GM18907 (cell line): ENCODE measurements around the gene CYB5R4.
"Not testable (repeated sequence)": the region's sequence is repeated elsewhere in the genome, so short reads cannot be mapped to it uniquely, and the experiment has no call there.

ENCODE experiments used
- ATAC-seq: cut with Tn5 transposase; IDR thresholded peaks from one replicate; pipeline ENCODE4 v1.9.1; 2021; ENCODE audit warnings: mild to moderate bottlenecking, moderate library complexity; ENCODE audit not compliant: unreplicated experiment

The CYB5R4 gene

DNA sequence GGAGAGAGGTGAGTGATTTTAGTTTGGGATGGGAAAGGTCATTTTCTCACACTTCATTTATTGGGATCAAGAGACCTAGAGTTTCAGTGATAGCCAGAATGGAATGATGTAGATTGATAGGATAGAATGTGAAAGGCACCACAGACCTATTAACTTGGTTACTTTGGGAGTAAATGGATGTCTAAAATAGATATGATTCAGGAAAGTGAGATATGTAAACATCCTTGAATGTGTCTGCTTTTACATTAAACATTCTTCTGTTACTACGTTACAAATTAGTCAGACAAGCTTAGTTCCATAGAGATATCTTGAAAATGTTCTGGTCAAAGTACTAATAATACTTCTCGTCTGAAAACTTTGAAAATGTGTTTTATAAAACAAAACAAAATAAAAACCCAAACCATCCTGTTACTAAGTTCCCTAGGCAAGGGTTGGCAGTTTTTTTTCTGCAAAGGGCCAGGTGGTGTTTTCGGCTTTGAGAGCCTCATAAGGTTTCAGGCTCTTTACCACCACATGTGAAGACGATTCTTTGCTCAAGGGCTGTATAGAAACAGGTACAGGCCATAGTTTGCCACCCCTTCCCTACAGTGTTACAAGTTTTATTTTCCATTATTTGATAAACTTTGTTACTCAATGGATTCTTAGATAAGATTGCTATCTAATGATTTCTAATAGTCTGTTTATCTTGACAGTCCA is 3.4 kb downstream of the CYB5R4 start:
- ATAC-seq: no peak

DNA sequence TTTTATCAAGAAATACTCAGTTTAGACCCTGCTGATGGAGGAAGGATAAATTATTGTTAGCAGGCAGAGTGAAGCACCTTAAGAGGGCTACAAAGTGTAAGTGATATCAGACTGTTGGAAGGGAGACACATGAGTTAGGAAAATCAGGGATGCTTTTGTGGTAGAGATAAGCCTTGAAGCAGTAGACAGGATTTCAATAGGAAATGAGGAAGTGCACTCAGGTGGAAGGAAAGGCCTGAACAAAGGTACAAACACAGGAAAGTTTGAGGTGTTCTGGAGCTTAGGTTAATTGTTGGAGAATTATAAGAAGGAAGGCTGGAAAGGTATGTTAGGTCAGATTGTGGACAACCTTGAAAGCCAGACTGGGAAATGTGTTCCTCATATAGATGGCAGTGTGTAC is 7.6 kb downstream of the CYB5R4 start:
- ATAC-seq: no peak

DNA sequence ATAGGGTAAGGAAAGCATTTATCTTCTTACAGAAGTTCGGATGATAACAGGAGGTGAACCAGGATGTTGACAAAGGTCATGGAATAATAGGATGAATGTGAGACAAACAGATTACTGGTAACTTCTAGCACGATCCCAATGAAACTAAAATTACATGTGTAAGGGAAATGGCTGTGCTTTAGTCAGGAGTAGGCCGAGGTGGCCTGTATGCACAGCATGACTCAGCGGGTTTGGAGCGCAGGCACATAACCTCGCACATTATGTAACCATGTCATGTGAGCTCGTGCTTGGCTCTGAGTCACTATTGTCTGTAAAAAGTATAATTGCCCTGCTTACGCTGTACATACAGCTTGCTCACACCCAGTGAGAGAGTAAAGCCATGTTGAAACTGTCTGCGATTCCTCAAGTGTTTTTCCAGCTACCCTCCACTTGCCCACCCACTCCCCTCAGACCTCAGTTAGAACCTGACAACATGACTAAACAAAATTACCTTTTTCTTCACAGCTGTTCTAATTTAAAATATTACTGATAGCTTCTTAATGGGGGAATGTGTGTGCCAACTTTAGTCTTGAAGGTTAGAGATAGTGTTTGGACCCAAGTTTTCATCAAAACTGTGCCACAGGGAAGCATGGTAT is 8.2 kb downstream of the CYB5R4 start:
- ATAC-seq: no peak

DNA sequence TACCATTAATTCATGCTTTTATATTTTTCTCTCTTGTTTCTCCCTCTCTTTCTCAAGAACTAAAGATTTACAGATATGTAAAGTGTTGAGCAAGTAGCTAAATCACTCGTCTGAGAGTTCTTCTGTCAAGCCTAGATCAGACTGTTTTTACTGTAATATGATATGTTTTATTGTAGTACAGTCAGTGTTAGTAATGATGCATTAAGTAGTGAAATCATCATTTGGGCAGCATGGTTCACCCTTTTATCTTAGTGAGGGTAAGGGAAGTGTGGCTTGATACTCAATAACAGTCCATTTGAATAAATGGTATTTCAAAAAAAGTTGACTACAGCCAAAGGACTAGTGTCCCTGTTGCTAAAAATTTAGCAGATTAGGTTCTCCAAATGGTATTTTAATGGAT is 9.2 kb downstream of the CYB5R4 start:
- ATAC-seq: no peak

DNA sequence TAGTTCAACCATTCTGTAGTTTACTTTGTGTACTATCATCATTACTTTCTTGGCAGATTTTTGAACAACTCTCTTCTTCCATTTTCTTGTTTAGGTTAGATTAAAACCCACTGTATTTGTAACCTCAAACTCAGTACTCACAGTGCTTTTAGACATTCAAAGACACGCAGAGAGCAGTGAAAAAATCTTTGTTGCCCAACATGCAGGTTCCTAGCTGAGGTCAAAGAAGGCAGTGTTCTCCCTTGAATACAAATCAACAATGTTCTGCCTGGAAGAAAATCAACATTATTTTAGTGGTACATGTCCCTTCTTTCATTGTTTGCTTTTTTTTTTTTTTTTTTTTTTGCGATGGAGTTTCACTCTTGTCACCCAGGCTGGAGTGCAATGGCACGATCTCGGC is 11.2 kb downstream of the CYB5R4 start:
- no peak for ATAC-seq

DNA sequence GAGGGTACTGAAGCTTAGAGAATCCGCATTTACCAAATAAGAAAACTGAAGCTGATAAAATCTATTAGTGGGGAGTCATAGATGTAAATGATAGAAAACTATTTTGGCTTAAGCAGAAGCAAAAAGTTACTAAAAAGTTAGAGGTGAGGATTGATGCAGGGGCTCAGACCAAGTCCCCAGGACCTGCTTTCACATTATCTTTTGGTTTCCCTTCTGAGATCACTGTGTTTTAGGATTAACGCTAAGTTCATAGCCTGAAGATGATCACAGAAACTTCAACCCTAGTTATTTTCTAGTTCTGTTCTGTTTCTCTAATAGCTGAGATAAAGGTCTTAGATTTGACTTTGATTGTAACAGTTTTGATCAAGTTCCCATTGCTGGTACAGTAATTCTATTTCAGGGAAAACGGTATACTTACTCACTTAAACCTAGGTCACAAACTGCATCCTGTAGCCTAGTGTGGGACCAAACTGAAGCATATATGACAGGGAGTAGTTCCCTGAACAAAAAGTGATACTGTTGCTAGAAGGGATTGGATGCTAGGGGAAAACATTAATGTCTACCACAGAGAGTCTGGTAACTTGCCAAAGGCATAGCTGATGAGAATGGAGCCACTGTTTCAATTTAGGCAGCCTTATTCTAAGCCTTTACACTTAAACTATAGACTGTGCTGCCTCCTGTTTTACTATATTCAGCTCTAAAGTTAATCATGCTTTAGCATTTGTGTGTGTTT is 13.1 kb downstream of the CYB5R4 start:
- no peak for ATAC-seq

DNA sequence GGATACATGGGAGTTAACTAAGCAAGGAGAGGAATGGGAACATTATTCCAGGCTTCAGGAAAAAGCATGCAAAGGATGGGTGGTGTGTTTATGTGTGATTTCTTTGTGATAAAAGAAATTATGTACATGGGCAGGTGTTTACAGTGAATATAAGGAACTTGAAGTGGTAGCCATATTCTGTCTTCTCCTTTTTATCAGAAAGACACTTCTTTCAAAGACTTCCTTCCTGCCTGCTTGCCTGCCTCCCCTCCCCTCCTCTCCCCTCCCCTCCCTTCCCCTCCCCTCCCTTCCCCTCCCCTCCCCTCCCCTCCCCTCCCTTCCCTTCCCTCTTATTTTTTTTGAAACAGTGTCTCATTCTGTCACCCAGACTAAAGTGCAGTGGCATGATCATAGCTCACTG is 14.4 kb downstream of the CYB5R4 start:
- ATAC-seq: no peak

DNA sequence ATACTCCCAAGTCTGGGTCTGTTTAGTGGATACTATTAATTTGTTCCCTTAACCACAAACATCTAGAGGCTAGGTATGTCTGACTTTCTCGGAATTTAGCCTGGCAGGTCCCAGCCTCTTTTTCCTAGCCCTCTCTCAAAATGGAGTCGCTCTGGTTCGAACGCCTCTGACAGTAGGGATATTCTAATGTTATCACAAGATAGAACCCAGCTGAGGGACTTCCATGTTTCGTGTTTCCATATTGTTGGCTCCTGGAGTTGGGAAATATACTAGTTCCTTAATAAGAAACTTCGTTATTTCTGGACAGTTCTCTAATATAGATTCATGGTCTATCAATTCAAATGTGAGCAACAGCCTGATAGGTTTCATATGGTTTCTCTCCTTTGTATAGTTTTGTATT is 16.4 kb downstream of the CYB5R4 start:
- no peak for ATAC-seq

DNA sequence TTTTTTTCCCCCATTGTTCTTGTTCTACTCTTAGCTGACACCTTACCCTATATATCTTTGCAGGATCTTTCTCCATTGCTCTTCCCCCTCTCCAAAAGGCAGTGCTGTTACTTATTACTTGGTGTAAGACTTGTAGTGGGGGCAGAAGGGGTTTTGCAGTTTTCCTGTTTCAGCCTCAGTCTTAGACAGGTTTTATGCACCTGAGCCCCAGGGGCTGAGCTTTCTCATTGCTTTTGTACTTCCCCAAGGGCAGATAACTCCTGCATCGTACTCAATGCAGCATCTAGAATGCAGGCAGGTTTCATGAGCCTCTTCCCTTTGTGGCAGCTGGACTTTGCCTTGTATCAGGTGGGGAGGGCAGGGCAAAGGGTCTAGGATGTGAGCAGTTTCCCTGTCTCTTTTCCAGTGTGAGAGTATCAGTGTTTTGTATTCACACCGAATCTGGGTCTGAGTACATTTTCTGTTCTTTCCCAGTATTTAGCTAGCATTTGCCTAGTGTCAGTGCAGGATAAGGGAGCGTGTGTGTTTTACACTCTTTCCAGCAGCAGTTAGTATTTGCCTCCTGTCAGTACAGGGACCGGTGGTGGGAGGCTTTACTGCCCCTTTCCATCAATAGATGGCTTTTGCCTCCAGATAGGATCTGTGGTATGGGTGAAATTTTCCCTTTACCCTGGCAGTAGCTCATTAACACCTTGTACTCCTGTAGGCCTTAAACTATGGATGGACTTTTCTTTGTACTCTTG is 19.6 kb downstream of the CYB5R4 start:
- ATAC-seq: no peak

DNA sequence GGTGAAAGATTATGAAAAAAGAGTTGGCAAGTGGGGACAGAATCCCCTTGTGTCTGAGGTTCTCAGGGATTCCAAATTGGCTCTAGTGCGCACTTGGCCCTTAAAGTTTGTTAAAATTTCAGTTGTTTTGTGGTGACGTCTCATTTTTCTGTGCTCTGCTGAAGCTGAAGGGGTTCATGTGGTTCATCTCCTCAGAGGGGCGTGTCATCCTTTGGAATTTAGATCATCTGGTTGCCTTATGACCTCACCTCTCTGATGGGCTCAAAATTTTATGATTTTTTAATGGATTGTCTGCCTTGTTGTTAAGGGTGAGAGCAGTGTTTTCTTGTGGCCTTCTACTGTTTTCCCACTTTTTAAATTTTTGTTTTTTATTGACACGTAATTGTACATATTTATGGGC is 20.3 kb downstream of the CYB5R4 start:
- no peak for ATAC-seq

DNA sequence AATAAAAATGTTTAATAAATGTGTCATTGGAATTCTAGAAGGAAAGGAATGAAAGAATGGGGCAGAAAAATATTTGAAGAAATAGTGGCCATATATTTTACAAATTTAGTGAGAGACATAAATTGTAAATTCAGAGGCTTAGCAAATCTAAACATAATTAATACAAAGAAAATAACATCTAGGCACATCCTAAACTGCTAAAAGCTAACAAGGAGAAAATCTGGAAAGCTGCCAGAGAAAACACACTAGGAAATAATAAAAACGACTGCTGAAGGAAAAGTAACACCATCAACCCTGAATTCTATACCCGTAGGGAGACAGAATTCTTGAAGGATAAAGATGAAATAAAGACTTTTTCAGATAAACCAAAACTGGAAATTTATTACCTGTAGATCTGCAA is 23.8 kb downstream of the CYB5R4 start:
- ATAC-seq: no peak

DNA sequence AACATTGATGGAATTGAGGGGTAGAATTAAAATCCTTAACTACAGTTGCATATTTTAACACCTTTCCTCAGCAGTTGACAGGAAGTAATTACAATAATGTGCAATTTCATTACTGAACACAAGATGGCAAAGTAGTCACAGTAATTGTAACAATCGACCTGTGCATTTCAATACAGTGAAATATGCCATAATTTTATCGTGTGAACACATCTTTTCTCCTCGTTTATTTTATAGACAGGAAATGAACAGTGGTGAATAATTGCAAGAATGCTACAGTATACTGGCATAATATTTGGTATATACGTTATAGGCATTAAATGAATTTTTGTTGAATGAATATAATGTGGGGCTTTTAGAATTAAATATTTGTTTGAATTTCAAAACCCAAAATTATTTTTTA is 25.0 kb downstream of the CYB5R4 start:
- ATAC-seq: peak; percentile 88

DNA sequence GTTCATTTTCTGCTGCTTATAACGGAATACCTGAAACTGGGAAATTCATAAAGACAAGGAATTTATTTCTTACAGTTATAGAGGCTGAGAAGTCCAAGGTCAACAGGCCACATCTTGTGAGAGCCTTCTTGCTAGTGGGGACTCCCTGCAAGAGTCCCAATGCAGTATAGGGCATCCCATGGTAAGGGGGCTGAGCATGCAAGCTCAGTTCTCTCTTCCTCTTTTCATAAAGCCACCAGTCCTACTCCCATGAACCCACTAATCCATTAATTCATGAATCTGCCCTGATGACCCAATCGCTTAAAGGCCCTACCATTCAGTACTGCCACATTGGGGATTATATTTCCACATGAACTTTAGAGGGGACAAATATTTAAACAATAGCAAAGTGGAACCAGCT is 26.5 kb downstream of the CYB5R4 start:
- ATAC-seq: no peak

DNA sequence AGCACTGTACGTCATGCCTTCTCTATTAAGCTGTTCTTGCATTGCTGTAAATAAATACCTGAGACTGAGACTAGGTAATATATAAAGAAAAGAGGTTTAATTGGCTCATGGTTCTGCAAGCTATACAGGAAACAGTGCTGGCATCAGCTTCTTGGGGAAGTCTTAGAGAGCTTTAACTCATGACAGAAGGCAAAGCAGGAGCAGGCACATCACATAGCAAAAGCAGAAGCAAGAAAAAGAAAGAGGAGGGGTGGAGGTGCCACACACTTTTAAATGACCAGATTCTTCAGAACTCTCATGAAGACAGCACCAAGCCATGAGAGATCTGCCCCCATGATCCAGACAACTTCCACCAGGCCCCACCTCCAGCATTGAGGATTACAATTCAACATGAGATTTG is 30.1 kb downstream of the CYB5R4 start:
- no peak for ATAC-seq

DNA sequence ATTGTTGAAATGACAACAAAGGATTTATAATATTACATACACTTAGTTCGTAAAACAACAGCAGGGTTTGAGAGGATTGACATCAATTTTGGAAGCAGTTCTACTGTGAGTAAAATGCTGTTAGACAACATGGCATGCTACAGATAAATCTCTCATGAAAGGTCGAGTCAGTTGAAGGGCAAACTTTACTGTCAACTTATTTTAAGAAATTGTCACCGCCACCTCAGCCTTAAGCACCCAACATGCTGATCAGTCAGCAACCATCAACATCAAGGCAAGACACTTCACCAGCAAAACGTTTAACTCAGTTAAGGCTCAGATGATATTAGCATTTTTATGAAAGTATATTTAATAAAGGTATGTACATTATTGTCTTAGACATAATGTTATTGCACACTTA is 31.0 kb downstream of the CYB5R4 start:
- ATAC-seq: no peak

DNA sequence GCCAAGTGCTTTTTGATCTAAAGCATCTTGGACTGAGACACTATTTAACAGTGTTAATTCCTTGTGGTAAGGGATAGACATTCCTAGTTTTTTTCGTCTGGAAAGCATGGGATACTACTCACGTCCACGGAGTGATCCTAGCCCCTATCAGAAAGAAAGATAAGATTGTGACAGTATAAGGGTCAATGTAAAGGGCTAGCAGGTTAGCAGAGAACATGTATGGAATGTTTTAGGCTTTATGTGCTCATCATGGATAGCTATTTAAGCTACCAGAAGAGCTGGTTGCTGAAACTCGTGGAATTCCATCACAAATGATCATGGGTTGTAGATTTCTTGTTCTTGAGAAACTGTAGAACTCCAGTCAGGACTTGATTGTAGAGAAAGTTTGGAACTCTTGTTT is 32.1 kb downstream of the CYB5R4 start:
- no peak for ATAC-seq

DNA sequence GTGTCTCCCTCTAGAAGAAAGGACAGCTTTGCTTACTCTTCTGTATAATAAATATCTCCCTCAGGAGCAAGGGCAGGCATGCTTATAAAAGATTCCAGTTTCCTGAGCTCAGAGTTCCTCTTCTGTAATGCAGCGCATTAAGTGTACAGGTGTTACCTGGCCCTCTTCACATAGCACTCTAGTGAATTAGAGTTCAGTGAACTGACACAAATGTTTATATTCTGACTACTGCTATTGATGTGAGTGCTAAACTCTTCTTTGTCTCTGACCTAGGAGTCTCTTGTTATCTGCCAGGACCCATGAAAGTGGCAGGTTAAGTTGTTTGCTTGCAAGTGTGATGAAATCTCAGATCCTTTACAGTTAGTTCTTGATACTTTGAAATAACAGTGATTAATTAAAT is 33.5 kb downstream of the CYB5R4 start:
- ATAC-seq: no peak

DNA sequence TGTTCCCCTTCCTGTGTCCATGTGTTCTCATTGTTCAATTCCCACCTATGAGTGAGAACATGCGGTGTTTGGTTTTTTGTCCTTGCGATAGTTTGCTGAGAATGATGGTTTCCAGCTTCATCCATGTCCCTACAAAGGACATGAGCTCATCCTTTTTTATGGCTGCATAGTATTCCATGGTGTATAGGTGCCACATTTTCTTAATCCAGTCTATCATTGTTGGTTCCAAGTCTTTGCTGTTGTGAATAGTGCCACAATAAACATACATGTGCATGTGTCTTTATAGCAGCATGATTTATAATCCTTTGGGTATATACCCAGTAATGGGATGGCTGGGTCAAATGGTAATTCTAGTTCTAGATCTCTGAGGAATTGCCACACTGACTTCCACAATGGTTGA is 37.6 kb downstream of the CYB5R4 start:
- ATAC-seq: not testable (repeated sequence)

DNA sequence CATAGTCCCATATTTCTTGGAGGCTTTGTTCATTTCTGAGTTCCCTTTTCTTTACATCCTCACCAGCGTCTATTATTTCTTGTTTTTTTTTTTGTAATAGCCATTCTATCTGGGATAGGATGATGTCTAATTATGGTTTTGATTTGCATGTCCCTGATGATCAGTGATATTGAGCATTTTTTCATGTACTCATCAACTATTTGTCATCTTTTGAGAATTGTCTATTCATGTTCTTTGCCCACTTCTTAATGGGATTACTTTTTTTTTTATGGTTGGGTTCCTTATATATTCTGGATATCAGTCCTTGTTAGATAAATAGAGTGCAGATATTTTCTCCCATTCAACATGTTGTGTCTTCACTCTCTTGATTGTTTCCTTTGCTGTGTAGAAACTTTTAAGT is 42.1 kb downstream of the CYB5R4 start:
- ATAC-seq: no peak

DNA sequence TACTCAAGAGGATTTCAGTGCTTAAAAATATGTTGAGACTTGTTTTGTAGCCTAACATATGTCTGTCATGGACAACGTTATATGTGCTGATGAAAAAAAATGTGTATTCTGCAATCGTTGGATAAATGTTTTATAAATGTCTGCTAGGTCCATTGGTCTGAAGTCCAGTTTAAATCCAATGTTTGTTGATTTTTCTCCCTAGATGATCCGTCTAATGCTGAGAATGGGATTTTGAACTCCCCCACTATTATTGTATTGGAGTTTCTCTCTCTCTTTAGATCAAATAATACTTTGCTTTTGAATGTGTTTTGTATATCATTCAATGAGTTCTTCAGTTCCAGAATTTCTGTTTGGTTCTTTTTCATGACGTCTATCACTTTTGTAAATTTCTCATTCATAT is 44.9 kb downstream of the CYB5R4 start:
- no peak for ATAC-seq

DNA sequence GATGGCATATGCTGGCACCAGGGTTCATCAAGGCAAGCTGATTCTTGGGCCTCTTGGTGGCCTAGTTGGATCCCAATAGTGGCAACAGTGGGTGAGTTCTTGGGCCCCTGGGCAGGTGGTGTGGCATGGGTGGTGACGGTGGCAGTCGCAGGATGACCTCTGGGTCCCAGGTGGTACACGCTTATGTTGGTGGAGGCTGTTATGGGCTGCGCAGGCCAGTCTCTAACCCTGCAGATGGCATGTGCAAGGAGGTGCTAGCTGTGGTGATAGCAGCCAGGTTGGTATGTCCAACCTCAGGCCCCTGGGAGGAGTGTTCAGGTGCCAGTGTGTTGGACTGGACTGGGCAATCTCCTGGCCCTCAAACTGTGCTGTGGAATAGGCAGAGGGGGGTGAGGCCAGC is 46.2 kb downstream of the CYB5R4 start:
- no peak for ATAC-seq
